ENCODE data around the gene PRKCE.

Gene PRKCE

GRCh38 chr2:46163804-46164528 is 512.5 kb downstream of the PRKCE start:
- no peak for DNase-seq

DNA sequence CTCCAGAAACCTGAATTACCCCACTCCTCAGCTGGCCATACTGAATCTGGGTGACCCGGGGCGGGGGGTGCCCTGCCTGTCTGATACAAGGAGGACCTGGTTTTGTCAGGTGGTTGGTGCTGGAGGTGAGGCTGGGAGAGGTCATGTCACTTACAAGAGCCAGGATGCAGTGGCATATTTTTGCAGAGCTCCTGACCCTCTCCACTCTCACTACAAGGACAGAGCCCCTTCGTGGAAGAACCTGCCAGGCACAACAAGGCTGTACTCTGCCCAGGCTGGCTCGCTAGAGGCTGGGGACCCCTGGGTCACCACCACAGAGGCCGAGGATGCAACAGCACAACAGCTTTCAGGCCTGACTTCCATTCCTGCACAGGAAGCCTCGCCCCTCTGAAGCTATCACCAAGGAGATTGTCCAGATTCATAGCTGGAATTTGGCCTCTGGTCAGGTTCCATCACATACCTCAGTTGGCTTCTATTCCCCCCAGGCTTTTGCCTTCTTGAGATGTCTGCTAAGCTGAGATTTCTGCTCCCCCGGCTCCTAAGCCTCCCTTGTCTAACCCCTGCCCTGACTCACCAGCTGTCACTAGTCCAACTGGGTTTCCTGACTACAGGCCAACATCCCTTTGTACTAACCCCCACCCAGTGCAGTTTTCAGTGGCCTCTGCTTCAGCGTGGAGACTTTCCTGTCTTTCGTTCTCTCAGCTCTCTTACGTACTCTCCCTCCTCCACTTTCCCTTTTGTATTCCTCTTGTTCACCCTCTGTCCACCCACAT is 513.2 kb downstream of the PRKCE start:
- no peak for DNase-seq

GRCh38 chr2:46165916-46166315 is 514.4 kb downstream of the PRKCE start:
- DNase-seq, result no peak

DNA sequence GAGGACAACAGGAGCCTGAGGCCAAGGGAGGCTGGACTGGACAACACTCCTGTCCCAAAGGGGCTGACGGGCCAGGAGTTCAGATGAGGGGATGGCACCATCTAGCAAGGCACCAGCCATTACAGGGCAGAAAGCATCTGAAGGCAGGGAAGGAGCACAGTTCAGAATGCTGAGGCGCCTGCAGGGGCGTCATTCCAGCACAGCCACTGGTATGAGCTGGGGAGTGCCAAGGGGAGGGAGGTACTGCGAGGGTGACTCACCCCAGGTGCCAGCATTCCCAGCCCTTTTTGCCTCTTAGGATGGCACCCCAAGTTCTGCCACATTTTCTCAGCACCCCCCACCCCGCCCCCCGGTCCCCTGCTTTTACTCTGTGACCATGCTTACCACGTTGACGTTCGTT is 515.9 kb downstream of the PRKCE start:
- DNase-seq, result no peak

- DNase-seq, result no peak
These were observed 516.4 kb downstream of the PRKCE start for GRCh38 chr2:46167924-46168323.

DNA sequence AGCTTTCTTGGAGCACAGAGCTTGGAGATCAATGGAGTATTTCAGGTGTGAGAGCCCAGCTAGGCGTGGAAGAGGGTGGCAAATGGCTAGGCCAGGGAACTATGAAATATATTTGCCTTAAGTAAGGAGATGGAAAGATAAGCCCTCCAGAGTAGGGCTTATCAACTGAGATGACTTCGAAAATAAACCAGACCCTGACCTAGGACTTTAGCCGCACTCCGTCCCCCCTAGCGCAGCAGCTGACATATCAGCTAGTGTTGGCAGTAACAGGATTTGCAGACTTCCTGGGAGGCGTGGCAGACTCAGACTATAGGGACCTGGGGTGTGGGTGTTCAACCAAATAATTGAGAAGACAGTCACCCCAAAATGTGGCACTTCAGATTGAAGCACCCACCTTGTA is 518.0 kb downstream of the PRKCE start:
- no peak for DNase-seq

- DNase-seq, result no peak
These were observed 518.6 kb downstream of the PRKCE start for GRCh38 chr2:46170026-46170425.

GRCh38 chr2:46170611-46171350 is 519.3 kb downstream of the PRKCE start:
- DNase-seq, result no peak

GRCh38 chr2:46171411-46171953 is 520.0 kb downstream of the PRKCE start:
- DNase-seq, result no peak

DNA sequence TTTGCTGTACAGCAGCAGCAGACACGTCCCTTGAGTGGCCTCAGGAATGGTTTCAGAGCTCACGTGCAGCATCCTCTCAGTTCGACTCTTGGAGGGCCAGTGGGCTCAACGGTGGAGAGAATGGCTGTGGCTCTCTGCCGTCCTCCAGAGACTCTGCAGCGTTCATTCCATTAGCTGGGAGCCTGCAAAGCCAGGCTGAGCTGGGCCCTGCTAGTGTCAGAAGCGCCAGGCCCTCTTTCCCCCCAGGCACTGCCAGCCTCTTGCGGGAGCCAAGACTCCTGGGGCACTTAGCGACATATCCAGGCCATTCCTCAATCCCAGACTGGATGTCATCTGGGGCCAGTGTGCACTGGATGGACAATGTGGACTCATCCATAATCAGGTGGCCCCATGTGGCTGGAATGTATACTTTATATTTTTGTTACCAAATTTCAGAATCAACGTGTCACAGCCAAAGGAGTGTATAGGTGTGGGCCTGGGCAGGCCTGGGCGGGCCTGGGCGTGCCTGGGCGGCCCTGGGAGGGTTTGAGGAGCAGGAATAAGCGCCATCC is 520.6 kb downstream of the PRKCE start:
- no peak for DNase-seq

DNA sequence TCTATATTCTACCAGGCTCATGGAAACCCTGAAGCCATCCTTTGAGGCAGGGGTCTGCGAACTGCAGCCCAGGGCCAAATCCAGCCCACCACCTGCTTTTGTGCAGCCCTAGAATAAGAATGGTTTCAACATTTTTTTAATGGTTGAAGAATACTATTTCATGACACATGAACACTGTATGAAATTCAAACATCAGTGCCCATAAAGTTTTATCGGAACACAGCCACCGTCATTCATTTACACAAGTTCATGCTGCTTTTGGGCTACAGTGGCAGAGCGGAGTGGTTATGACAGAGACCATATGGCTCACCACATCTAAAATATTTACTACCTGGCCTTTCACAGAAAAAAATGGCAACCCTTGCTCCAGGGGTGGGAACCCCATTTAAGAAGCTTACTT is 521.6 kb downstream of the PRKCE start:
- DNase-seq, result no peak

- DNase-seq, result no peak
These were observed 522.3 kb downstream of the PRKCE start for GRCh38 chr2:46173636-46174250.

DNA sequence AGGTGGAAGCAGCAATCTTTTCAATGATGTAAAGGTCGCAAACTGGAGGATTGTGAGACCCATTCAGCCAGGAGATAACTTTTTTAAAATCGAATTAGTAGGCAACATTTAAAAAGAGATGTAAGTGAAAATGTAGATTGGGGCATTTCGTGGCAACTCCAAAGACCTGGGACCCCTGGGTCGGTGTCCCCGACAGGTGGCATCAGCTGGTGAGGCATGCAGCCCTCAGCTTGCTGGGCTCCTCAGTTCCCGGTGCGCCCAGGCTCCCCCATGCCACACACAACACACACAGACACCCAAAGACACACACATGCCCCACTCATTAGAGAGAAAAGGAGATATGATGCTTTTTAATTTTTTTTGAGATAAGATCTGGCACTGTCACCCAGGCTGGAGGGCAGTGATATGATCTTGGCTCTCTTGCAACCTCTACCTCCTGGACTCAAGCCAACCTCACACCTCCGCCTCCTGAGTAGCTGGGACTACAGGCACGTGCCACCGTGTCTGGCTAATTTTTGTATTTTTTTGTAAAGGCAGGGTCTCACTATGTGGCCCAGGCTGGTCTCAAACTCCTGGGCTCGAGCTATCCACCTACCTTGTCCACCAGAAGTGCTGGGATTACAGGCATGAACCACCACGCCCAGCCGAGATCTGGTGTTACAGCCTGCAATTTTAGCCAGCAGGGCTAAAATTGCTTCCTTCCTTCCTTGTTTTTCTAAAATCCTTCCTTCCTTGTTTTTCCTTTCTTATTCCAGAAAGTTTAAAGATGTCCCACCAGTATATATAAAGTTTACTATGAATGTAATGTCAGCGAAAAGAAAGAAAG is 523.1 kb downstream of the PRKCE start:
- no peak for DNase-seq

GRCh38 chr2:46175419-46175818 is 523.9 kb downstream of the PRKCE start:
- no peak for DNase-seq

DNA sequence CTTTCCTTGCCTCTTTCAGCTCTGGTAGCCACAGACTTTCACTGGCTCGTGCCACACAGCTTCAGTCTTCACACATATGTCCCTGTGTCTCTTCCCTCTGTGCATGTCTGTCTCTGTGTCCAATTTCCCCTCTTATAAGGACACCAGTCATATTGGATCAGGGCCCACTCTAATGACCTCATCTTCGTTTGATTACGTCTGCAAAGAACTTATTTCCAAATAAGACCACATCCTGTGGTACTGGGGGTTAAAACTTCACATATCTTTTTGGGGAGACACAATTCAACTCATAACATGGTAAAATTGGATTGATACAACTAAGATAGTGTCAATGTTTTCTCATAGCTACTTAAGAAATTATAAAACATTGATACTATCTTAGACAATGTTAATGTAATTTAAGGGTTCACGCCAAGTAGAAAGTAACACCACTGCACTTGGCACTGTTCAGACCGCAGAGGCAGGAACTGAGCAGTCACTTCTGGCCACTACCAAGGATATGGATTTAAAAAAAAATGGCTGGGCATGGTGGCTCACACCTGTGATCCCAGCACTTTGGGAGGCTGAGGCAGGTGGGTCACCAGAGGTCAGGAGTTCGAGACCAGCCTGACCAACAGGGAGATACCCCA is 526.1 kb downstream of the PRKCE start:
- no peak for DNase-seq

DNA sequence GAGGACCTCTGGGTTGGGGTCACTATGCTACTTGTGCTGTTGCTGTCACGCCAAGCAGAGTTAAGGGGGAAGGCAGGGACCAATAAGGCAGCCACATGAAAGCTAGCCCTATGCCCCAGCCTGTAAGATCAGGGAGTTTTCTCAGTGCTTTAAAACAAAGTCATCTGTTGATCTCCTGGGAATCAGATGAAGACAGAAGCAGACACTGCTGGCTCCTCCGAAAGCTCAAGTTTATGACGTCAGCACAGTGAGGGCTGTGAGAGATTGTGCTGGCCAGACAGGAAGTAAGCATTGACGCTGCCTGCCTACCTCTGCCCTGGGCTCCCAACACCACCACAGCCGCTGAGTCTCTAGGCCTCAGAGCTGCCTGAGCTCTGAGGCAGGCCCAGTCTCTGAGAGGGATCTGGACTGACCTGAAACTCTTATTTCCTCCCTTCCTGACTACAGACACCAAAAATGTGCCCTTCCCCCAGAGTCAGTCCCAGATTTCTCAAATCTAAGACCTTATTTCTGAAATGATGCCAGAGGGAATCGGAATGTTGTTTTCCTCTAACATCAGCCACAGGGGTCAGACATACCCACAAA is 527.7 kb downstream of the PRKCE start:
- DNase-seq, result no peak

DNA sequence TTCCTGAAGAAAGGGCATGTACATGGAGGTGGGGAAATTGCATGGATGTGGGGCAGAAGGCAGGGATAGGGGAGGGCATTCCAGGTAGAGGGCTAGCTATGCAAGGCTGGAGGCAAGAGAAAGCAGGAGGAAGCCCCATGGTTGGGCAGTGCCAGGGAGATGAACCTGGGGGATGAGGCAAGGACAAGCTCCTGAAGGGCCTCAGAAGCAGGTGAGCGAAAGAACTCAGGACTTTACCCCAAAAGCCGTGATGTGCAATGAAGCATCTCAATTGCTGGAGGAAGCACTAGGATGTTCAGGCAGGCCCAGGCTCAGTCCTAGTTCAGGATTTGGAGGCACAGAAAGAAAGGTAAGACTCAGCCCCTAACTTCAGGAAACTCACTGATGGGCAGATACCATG is 528.7 kb downstream of the PRKCE start:
- DNase-seq, result no peak

DNA sequence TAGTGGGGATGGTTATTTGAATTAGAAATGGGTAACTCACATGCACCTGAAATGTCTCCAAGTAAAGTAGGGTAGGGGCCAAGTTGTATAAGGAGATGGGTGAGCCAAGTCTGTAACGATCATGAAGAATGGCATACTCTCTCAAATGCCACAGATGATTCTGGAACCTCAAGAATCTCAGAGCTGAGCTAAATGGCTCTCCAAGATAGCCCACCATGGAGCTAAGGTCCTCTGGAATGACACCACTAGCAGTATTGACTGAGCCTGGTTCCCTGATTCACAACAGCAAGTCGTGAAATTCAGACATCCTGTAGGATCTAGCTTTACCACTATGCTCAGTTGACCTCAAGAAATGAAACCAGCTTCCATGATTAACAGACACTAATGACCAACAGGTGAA is 529.8 kb downstream of the PRKCE start:
- DNase-seq, result no peak

GRCh38 chr2:46181789-46182530 is 530.5 kb downstream of the PRKCE start:
- DNase-seq, result no peak

GRCh38 chr2:46183426-46183825 is 532.0 kb downstream of the PRKCE start:
- DNase-seq, result no peak
